ENCODE measurements around the gene VKORC1. TPM values are rescaled to one million over a fixed set of nuclear protein-coding genes. Genes with fewer than 3 reads are reported as not detected.

The VKORC1 gene
- total and polyA plus RNA-seq, 2 experiments from 2014 or later, result 89.6 to 100 TPM

DNA sequence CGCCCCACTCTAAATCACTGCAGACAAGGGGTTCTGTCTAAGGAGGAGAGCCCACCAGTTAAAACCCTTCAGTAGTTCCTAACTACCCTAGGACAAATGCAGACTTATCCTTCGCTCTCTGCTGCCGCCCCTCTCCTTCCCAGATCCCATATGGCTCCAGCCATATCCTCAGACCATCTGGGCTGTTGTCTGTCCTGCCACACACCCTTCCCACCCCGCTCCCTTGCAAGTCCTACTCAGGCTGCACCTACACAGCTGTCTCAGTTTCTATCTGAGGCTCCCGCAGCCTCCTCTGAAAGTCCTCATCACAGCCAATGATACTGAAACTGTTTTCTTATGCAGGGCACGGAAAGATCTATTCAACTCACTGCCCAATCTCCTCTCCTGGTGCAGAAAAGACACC, 12.9 kb upstream of the VKORC1 start (continued):
- TF ChIP-seq POLR2AphosphoS5 (IDR thresholded peaks at IDR 0.05; ENCODE audit: low read depth), result no peak
- no peak for TF ChIP-seq ZNF331 (CRISPR knock-in tag; IDR thresholded peaks at IDR 0.05; ENCODE audit: low read depth)
- no peak for TF ChIP-seq ETS1 (IDR thresholded peaks at IDR 0.05)
- no peak for TF ChIP-seq EZH2phosphoT487 (IDR thresholded peaks at IDR 0.05; ENCODE audit: unreplicated experiment)
- TF ChIP-seq CTCF (conservative IDR thresholded peaks at IDR 0.05; ENCODE audit: low read depth in 2 of 2), result no peak
- no peak for TF ChIP-seq NANOG (IDR thresholded peaks at IDR 0.05; ENCODE audit: borderline replicate concordance)

GRCh38 chr16:31106509-31107464, 12.2 kb upstream of the VKORC1 start:
- Mint-ChIP-seq H3K27ac (no peak overlapping the region), H3K36me3 (ENCODE audit: low read depth) (peaks cover 18% of the 10 kb centered on the region), H3K4me1 (peaks cover 9% of the 10 kb centered on the region; the same call in 1 of the 3 replicates), H3K4me3 (peak overlapping the region; percentile 77; the same call in 1 of the 3 replicates), H3K27me3 (ENCODE audit: insufficient read depth, low read depth, poor library complexity) (peaks cover 18% of the 10 kb centered on the region), H3K9me3 (peaks cover 16% of the 10 kb centered on the region)
- H3F3A ChIP-seq (replicated peaks; ENCODE audit: low read depth), result peaks cover 5% of the 10 kb centered on the region; the same call in 1 of the 2 replicates
- peaks cover 6% of the 10 kb centered on the region; the same call in 1 of the 2 replicates for H3K4me1 ChIP-seq (ENCODE audit: insufficient read depth)
- H3K79me2 ChIP-seq (replicated peaks; ENCODE audit: insufficient read depth), result no peaks in the 10 kb centered on the region
- no peaks in the 10 kb centered on the region; the same call in 1 of the 2 replicates for H4K20me1 ChIP-seq (replicated peaks; ENCODE audit: insufficient read depth)
- no peak overlapping the region for H3K27ac ChIP-seq (ENCODE audit: low read depth)
- DNase-seq (ENCODE audit: low spot score) (no peak), ATAC-seq (no peak)
- no peaks in the 10 kb centered on the region for H3K27me3 ChIP-seq (ENCODE audit: insufficient read depth)
- H2AFZ ChIP-seq, result no peak overlapping the region
- no peak overlapping the region for H3K4me3 ChIP-seq
- no peaks in the 10 kb centered on the region for H3K36me3 ChIP-seq (ENCODE audit: insufficient read depth)
- no peaks in the 10 kb centered on the region for H3K9me2 ChIP-seq (ENCODE audit: insufficient read depth)
- no peak overlapping the region for H3K4me2 ChIP-seq
- TF ChIP-seq STAT1 (IDR thresholded peaks at IDR 0.05; ENCODE audit: unreplicated experiment) (no peak), ZNF331 (CRISPR knock-in tag; IDR thresholded peaks at IDR 0.05; ENCODE audit: low read depth) (no peak), ZNF114 (CRISPR knock-in tag; IDR thresholded peaks at IDR 0.05) (no peak), POLR2AphosphoS5 (IDR thresholded peaks at IDR 0.05; ENCODE audit: low read depth) (no peak), CREB1 (CRISPR knock-in tag; IDR thresholded peaks at IDR 0.05; ENCODE audit: low read depth) (no peak), ETS1 (IDR thresholded peaks at IDR 0.05) (no peak), NANOG (IDR thresholded peaks at IDR 0.05; ENCODE audit: borderline replicate concordance) (no peak), JUNB (IDR thresholded peaks at IDR 0.05; ENCODE audit: unreplicated experiment) (no peak), CTCF (conservative IDR thresholded peaks at IDR 0.05; ENCODE audit: low read depth in 2 of 2) (no peak), EZH2 (IDR thresholded peaks at IDR 0.05; ENCODE audit: low read depth, unreplicated experiment) (no peak)
- TF ChIP-seq, protein P1, sequence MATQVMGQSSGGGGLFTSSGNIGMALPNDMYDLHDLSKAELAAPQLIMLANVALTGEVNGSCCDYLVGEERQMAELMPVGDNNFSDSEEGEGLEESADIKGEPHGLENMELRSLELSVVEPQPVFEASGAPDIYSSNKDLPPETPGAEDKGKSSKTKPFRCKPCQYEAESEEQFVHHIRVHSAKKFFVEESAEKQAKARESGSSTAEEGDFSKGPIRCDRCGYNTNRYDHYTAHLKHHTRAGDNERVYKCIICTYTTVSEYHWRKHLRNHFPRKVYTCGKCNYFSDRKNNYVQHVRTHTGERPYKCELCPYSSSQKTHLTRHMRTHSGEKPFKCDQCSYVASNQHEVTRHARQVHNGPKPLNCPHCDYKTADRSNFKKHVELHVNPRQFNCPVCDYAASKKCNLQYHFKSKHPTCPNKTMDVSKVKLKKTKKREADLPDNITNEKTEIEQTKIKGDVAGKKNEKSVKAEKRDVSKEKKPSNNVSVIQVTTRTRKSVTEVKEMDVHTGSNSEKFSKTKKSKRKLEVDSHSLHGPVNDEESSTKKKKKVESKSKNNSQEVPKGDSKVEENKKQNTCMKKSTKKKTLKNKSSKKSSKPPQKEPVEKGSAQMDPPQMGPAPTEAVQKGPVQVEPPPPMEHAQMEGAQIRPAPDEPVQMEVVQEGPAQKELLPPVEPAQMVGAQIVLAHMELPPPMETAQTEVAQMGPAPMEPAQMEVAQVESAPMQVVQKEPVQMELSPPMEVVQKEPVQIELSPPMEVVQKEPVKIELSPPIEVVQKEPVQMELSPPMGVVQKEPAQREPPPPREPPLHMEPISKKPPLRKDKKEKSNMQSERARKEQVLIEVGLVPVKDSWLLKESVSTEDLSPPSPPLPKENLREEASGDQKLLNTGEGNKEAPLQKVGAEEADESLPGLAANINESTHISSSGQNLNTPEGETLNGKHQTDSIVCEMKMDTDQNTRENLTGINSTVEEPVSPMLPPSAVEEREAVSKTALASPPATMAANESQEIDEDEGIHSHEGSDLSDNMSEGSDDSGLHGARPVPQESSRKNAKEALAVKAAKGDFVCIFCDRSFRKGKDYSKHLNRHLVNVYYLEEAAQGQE (IDR thresholded peaks at IDR 0.05; ENCODE audit: unreplicated experiment), result no peak

Measured in GM23338 (cell line).